Tibial nerve (tissue), 4 donors: Measurements from ENCODE around the gene TCEA2. TPM values are rescaled to one million over a fixed set of nuclear protein-coding genes. Genes with fewer than 3 reads are reported as not detected.

ENCODE experiments used
- DNase-seq, 2 donors: peaks; one replicate each; pipeline ENCODE4 v3.0.0-alpha.2; 2019; ENCODE audit warnings: low spot score in 2 of 2
- H3K27ac ChIP-seq, 4 donors: fragments of 200-600 bp; sonication (generic) in 3 of 4; one replicate each; pipeline ENCODE4 v1.5.1; 2017 to 2019; ENCODE audit warnings: mild to moderate bottlenecking in 1 of 4
- H3K27me3 ChIP-seq, 2 donors: fragments of 200-600 bp; sonication (generic) in 1 of 2; one replicate each; pipeline versions ENCODE4 v1.5.1 to v1.6.0; 2017 to 2019
- H3K36me3 ChIP-seq, 3 donors: fragments of 200-600 bp; sonication (generic); one replicate each; pipeline ENCODE4 v1.5.1; 2018 to 2019
- H3K4me1 ChIP-seq, 4 donors: fragments of 200-600 bp; sonication (generic) in 3 of 4; one replicate each; pipeline ENCODE4 v1.5.1; 2017 to 2019
- H3K4me3 ChIP-seq, 4 donors: fragments of 200-600 bp; sonication (generic) in 3 of 4; one replicate each; pipeline ENCODE4 v1.5.1; 2017 to 2019; ENCODE audit warnings: mild to moderate bottlenecking in 1 of 4, moderate library complexity in 1 of 4
- H3K9me3 ChIP-seq, 4 donors: fragments of 200-600 bp; sonication (generic) in 3 of 4; one replicate each; pipeline ENCODE4 v1.5.1; 2017 to 2019
- CTCF ChIP-seq, 5 experiments: fragments of 200-600 bp in 3 of 5; fragments of 450-650 bp in 2 of 5; sonication (generic) in 3 of 5; IDR thresholded peaks; one replicate each; pipeline ENCODE4 v1.5.1; 2016 to 2019; ENCODE audit warnings: antibody characterized with exemption in 5 of 5, mild to moderate bottlenecking in 3 of 5, moderate library complexity in 2 of 5
- EP300 ChIP-seq, 2 donors: sonication (generic); formaldehyde crosslinking; IDR thresholded peaks; one replicate each; pipeline ENCODE4 v1.6.1; 2017; ENCODE audit warnings: antibody characterized with exemption in 2 of 2, mild to moderate bottlenecking in 1 of 2
- POLR2A ChIP-seq, 2 donors: fragments of 450-650 bp; IDR thresholded peaks; one replicate each; pipeline ENCODE4 v1.6.1; 2017; ENCODE audit warnings: antibody characterized with exemption in 2 of 2, mild to moderate bottlenecking in 2 of 2, moderate library complexity in 2 of 2
- WGBS, 2 donors: methylation state at CpG; one replicate each; pipeline ENCODE4 v1.1.5; 2018; 5-methylcytosine and 5-hydroxymethylcytosine counted together
- total RNA-seq, 4 donors: library from RNA; depleted of rRNA; stranded (reverse); fragments of >200 nt; gene quantifications; one replicate each; pipeline ENCODE4 v1.1.0, GENCODE V29; 2016

Gene TCEA2
- total RNA-seq, 4 donors from 2014 or later, result 45.6 to 62.9 (median 59.2) TPM

GRCh38 chr20:64023361-64024140 lies 39.4 kb upstream of the TCEA2 start:
- no peak for TF ChIP-seq POLR2A (IDR thresholded peaks at IDR 0.05)
- TF ChIP-seq CTCF (IDR thresholded peaks at IDR 0.05), result no peak
- no peak for TF ChIP-seq EP300 (IDR thresholded peaks at IDR 0.05)
- 69 to 72% methylated on average over 12 to 15 of the region's 15 CpGs for WGBS, 2 donors
- H3K27me3 ChIP-seq, result no peaks in the 10 kb centered on the region
- H3K4me1 ChIP-seq, result no peaks in the 10 kb centered on the region
- H3K36me3 ChIP-seq, result peaks cover 3 to 100% (median 65%) of the 10 kb centered on the region in 3 donors
- H3K4me3 ChIP-seq, result no peak overlapping the region
- H3K9me3 ChIP-seq, result no peaks in the 10 kb centered on the region
- no peak overlapping the region for H3K27ac ChIP-seq
- no peak for DNase-seq

- DNase-seq, result no peak
- Histone ChIP-seq H3K9me3 (no peaks in the 10 kb centered on the region), H3K36me3 (peaks cover 3 to 100% (median 66%) of the 10 kb centered on the region in 3 donors), H3K4me3 (no peak overlapping the region), H3K4me1 (no peaks in the 10 kb centered on the region), H3K27me3 (no peaks in the 10 kb centered on the region), H3K27ac (no peak overlapping the region)
- WGBS, 2 donors, result 65 to 74% methylated on average over 16 to 17 of the region's 17 CpGs
- TF ChIP-seq EP300 (IDR thresholded peaks at IDR 0.05) (no peak), POLR2A (IDR thresholded peaks at IDR 0.05) (no peak), CTCF (IDR thresholded peaks at IDR 0.05) (no peak)
Observed at GRCh38 chr20:64024141-64024990, 38.6 kb upstream of the TCEA2 start.

GRCh38 chr20:64025101-64025825 lies 37.7 kb upstream of the TCEA2 start:
- DNase-seq, result no peak
- WGBS, 2 donors, result 93 to 94% methylated on average over 18 of the region's 18 CpGs
- no peak for TF ChIP-seq EP300 (IDR thresholded peaks at IDR 0.05)
- TF ChIP-seq POLR2A (IDR thresholded peaks at IDR 0.05), result no peak
- no peak for TF ChIP-seq CTCF (IDR thresholded peaks at IDR 0.05)
- no peaks in the 10 kb centered on the region for H3K9me3 ChIP-seq
- peaks cover 3 to 100% (median 71%) of the 10 kb centered on the region in 3 donors for H3K36me3 ChIP-seq
- H3K4me3 ChIP-seq, result no peak overlapping the region
- no peak overlapping the region for H3K27ac ChIP-seq
- no peaks in the 10 kb centered on the region for H3K4me1 ChIP-seq
- no peaks in the 10 kb centered on the region for H3K27me3 ChIP-seq

- H3K4me1 ChIP-seq, result no peaks in the 10 kb centered on the region
- H3K36me3 ChIP-seq, result peaks cover 3 to 100% (median 76%) of the 10 kb centered on the region in 3 donors
- H3K27ac ChIP-seq, result no peak overlapping the region
- no peak overlapping the region for H3K4me3 ChIP-seq
- no peak for DNase-seq
- no peak for TF ChIP-seq EP300 (IDR thresholded peaks at IDR 0.05)
- no peak for TF ChIP-seq POLR2A (IDR thresholded peaks at IDR 0.05)
- no peak for TF ChIP-seq CTCF (IDR thresholded peaks at IDR 0.05)
- no peaks in the 10 kb centered on the region for H3K9me3 ChIP-seq
- no peaks in the 10 kb centered on the region for H3K27me3 ChIP-seq
- 90 to 94% methylated on average over 29 of the region's 29 CpGs for WGBS, 2 donors
Observed at GRCh38 chr20:64025826-64026412, 37.1 kb upstream of the TCEA2 start.
